ENCODE results near the gene UNKL.

- TF ChIP-seq CTCF (IDR thresholded peaks at IDR 0.05) (no peak), ZFX (IDR thresholded peaks at IDR 0.05; ENCODE audit: borderline replicate concordance) (no peak)
Measured at GRCh38 chr16:1453316-1453715, 38.8 kb upstream of the UNKL start.

Data from 22Rv1 (cell line).